HG03520 (cell line): ENCODE data around the gene BDNF.
"Not testable (repeated sequence)": the region's sequence is repeated elsewhere in the genome, so short reads cannot be mapped to it uniquely, and the experiment has no call there.

Experiments
- ATAC-seq: cut with Tn5 transposase; IDR thresholded peaks from one replicate; pipeline ENCODE4 v1.9.1; 2021; ENCODE audit warnings: mild to moderate bottlenecking, moderate library complexity; ENCODE audit not compliant: unreplicated experiment

BDNF gene

GRCh38 chr11:27700351-27701301 lies at the start of gene BDNF:
Gene BDNF, minus strand, starts transcription at chr11:27700455. Its CDS starts 41,891 bp downstream, at chr11:27658564.
- ATAC-seq, result no peak

DNA sequence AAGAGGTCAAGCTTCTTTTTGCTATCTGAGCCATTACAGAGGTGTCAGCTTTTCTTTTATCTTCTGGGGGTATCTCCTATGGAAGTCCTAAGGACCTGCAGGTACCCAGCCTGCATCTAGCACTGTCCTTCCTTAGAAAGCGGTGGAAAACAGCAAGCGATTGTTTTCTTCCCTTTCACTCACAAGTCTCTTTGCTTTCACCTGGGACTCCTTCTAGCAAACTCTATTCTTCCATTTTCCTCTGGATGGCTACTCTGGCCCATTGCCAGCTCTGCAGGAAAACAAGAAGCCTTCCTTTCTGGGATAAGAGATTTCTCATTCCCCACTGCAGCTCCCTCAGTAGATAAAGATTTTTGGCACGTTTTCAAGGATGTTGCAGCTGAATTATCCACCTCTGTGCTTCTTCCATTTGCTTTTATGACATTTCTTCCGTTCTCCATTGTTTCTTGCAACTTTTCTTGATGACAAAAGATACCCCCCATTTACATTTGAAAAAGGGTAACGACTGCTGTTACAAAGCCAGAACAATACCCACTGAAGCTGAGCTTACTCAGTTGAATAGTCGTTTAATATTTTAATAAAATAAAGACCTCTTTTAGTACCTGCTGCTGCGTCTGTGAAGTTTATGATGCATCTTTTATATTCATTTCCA lies 40.2 kb upstream of the BDNF start:
- ATAC-seq, result no peak

- ATAC-seq, result no peak
Measured at GRCh38 chr11:27735281-27735680, 35.0 kb upstream of the BDNF start.

DNA sequence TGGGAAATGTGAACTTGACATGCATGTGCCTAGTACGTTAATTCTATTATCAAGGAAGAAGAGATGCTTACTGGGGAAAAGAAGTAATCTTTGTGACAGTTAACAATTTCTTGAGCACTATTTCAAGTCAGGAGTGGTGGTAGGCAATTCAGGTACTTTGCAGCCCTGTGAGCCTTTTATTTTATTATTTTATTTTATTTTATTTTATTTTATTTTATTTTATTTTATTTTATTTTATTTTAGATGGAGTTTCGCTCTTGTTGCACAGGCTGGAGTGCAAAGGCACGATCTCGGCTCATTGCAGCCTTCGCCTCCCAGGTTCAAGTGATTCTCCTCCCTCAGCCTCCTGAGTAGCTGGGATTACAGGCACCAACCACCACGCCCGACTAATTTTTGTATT lies 31.5 kb upstream of the BDNF start:
- not testable (repeated sequence) for ATAC-seq

DNA sequence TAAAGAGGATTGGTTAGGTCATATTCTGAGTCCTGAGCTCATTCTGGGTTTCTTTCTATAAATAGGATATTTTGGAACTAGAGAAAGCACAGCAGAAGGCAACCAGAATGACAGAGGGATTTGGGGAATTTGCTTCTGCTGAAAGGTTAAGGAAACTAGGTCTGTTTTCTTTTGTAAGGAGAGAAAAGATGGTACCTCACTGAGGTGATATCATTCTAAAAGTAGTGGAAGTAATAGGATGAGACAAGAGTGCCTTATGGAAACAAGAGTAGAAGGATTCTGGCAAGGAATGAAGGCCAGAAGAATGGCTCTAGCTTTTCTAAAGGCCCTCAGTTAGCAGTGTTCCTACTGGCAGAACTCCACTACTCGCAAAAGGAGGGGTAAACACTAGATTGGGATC lies 26.7 kb upstream of the BDNF start:
- ATAC-seq, result no peak

DNA sequence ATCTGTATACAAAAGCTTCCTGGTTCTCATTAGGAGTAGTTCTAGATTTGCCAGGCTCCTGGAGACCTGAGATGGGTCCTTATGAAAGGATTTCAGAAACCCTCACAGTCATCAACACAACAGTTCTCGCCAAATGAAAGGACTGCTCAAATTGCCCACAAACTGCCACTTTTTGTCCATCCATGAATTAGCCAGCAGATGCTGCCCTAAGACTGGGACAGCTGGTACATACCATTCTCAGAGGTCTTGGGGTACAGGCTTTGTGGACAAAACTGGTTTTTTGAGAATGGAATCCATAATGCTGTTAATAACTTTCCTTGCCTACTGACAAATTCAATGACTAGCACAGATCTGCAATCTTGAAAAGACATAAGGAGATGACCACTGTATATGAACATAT lies 23.4 kb upstream of the BDNF start:
- no peak for ATAC-seq

DNA sequence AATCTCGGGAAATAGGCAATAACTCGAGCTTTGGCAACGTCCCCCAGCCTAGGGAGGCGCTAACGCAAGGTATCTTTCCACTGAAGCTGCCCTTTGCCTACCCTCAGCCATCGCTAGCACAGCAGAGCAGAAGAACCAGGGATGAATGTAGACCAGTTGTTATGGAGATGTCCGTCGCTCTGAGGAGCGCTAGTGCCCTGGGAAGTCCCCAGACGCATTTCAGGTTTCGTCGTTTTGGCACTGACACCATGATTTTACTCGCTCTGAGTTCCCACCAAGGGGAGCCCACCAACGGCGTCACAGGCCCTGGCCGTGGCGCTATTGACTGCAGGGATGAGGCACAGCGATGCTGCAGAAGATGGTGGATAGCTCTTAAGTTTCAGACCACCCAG lies 22.7 kb upstream of the BDNF start:
- ATAC-seq, result no peak

GRCh38 chr11:27722117-27722952 lies 22.1 kb upstream of the BDNF start:
- no peak for ATAC-seq

GRCh38 chr11:27721264-27722116 lies 21.2 kb upstream of the BDNF start:
- no peak for ATAC-seq

- no peak for ATAC-seq
Measured at GRCh38 chr11:27720277-27720830, 20.1 kb upstream of the BDNF start.

DNA sequence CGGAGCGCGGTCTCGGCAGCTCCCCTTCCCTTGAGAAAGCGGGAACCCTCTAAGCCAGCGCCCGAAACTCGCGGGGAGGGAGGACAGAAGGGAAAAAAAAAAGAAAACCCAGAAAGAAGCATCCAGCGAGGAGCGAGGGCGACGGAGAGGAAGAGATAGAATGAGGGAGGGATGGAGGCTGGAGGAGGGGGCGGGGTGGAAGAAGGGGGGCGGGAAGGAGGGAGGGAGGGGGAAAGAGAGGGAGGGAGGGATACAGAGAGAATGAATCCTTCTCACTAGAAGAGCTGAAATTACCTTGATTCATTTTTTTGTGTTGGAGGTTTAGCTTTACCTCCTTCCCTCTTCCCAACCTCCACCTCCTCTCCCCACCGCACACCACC lies 19.3 kb upstream of the BDNF start:
- no peak for ATAC-seq

GRCh38 chr11:27718863-27719545 lies 18.7 kb upstream of the BDNF start:
- ATAC-seq, result no peak

DNA sequence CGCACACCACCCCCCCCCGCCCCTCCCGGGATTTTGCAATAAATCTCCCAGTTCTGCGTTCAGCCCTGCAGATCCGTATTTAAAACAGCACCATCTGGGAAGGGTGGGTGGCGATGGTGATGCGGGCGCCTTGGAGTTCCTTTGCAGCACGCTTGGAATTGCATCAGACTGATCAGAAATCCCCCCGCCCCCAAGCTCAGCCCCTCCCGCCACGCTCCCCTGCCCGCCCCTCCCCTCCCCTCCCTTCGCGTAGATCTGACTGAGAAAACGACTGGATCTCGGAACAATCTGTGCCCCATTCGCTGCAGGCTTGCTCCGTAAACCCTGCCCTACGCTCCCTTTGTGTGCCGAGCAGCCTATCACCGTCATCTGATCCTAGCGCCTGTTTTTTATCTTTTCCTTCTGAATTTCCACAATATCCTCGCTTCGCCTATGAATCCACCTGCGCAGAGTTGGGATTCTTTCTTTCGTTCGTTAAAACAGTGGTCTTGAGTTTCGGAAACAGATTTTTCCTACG lies 18.1 kb upstream of the BDNF start:
- no peak for ATAC-seq

- ATAC-seq, result no peak
Measured at GRCh38 chr11:27717801-27718229, 17.6 kb upstream of the BDNF start.

DNA sequence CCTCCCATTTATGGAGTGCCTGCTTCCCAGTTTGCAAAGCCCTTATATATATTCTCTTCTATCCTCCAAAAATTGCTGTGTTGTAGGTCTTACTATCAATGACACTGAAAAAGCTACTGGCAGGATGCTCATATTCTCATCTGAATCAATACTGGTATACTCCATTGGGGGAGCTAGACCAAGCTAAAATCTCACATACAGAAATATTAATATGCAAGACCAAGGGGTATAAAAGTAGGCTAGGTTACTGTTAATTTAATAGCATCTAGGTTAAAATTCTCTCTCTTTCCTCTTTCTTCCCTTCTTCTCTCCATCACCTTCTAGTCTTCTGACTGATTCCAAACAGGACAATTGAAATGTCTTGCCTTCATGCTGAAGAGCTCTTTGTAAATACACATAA lies 17.1 kb upstream of the BDNF start:
- ATAC-seq, result no peak

GRCh38 chr11:27716835-27717234 lies 16.6 kb upstream of the BDNF start:
- no peak for ATAC-seq

DNA sequence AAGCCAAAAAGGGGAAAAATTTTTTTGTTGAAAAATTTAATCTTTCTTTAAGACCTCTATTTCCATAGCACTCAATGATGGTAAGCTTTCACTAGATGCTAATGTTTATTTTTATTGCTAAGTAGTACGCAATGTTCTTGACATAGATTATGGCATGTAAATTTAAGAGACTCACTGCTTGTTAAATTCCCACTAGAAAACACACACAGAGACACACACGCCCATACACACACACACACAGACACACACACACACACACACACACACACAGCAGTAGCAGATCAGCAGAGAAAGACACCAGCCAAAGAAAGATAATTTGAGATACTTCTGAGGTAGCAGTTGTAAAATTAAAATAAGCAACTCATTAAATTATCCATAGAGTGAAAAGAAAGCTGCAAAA lies 16.0 kb upstream of the BDNF start:
- ATAC-seq, result no peak

- no peak for ATAC-seq
Measured at GRCh38 chr11:27711725-27712124, 11.5 kb upstream of the BDNF start.

DNA sequence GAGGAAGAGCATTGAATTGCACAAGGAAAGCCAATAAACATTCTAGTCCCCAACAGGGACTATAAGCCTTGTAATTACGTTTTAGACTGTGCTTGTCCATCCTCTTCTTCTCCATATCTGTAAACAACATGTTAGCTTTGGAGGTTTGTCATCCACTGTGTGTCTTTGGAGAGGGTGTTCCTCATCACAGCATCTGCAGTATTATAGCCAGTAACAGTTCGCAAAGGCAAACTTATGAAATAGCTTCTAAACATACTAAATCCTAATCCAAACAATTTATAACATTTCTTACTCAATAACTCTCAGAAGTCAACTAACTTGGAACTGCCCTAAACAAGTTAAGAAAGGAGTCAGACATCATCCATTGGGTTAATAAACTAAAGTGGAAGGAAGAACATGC lies 10.3 kb upstream of the BDNF start:
- no peak for ATAC-seq
